Superior temporal gyrus (tissue), 1 donor: ENCODE results near the gene STAC.

ENCODE experiments used
- DNase-seq: peaks from one replicate; pipeline ENCODE4 v3.0.0-alpha.2; 2016; ENCODE audit errors: extremely low spot score

STAC gene

GRCh38 chr3:36380221-36381031 is at the start of gene STAC:
STAC (plus strand) TSS chr3:36380504; CDS start chr3:36380644, 140 bp downstream.
- no peak for DNase-seq

GRCh38 chr3:36332139-36332538 is 48.2 kb upstream of the STAC start:
- DNase-seq, result no peak

- DNase-seq, result no peak
These were observed 18.1 kb upstream of the STAC start for GRCh38 chr3:36362216-36362615.

GRCh38 chr3:36362973-36363372 is 17.3 kb upstream of the STAC start:
- no peak for DNase-seq

GRCh38 chr3:36364260-36364659 is 16.0 kb upstream of the STAC start:
- no peak for DNase-seq

- no peak for DNase-seq
These were observed 14.5 kb upstream of the STAC start for GRCh38 chr3:36365829-36366228.

GRCh38 chr3:36366308-36366707 is 14.0 kb upstream of the STAC start:
- DNase-seq, result no peak

GRCh38 chr3:36367912-36368573 is 12.3 kb upstream of the STAC start:
- DNase-seq, result no peak

- no peak for DNase-seq
These were observed 7.8 kb upstream of the STAC start for GRCh38 chr3:36372534-36372935.

GRCh38 chr3:36373084-36373483 is 7.2 kb upstream of the STAC start:
- no peak for DNase-seq

GRCh38 chr3:36373666-36374065 is 6.6 kb upstream of the STAC start:
- DNase-seq, result no peak

GRCh38 chr3:36379872-36380220 is 458 bp upstream of the STAC start:
- DNase-seq, result no peak

- DNase-seq, result no peak
These were observed 1.1 kb downstream of the STAC start for GRCh38 chr3:36381311-36381956.

GRCh38 chr3:36393563-36393962 is 13.3 kb downstream of the STAC start:
- no peak for DNase-seq

GRCh38 chr3:36394176-36394575 is 13.9 kb downstream of the STAC start:
- no peak for DNase-seq

GRCh38 chr3:36397841-36398240 is 17.5 kb downstream of the STAC start:
- no peak for DNase-seq

- no peak for DNase-seq
These were observed 19.6 kb downstream of the STAC start for GRCh38 chr3:36399933-36400332.

- no peak for DNase-seq
These were observed 20.8 kb downstream of the STAC start for GRCh38 chr3:36401056-36401455.

GRCh38 chr3:36403661-36404060 is 23.4 kb downstream of the STAC start:
- no peak for DNase-seq

- no peak for DNase-seq
These were observed 24.9 kb downstream of the STAC start for GRCh38 chr3:36405190-36405589.

- DNase-seq, result no peak
These were observed 27.8 kb downstream of the STAC start for GRCh38 chr3:36408146-36408545.

GRCh38 chr3:36409862-36410261 is 29.6 kb downstream of the STAC start:
- DNase-seq, result no peak

- DNase-seq, result no peak
These were observed 31.3 kb downstream of the STAC start for GRCh38 chr3:36411587-36411986.
